SU-DHL-6 (cell line): ENCODE results near the gene PDCD1.

Source experiments
- CTCF ChIP-seq: fragments of 200-600 bp; sonication (generic); IDR thresholded peaks from one replicate; pipeline ENCODE4 v1.5.1; 2017; ENCODE audit warnings: antibody characterized with exemption, mild to moderate bottlenecking, low read length, moderate library complexity; ENCODE audit not compliant: insufficient read depth, poor library complexity, severe bottlenecking
- EZH2phosphoT487 ChIP-seq: fragments of 200-600 bp; sonication (generic), shearing (Covaris generic); conservative IDR thresholded peaks from 2 replicates; pipeline ENCODE4 v1.6.1; 2018; ENCODE audit warnings: mild to moderate bottlenecking, antibody characterized with exemption, low read length, moderate library complexity, mixed read lengths

DNA sequence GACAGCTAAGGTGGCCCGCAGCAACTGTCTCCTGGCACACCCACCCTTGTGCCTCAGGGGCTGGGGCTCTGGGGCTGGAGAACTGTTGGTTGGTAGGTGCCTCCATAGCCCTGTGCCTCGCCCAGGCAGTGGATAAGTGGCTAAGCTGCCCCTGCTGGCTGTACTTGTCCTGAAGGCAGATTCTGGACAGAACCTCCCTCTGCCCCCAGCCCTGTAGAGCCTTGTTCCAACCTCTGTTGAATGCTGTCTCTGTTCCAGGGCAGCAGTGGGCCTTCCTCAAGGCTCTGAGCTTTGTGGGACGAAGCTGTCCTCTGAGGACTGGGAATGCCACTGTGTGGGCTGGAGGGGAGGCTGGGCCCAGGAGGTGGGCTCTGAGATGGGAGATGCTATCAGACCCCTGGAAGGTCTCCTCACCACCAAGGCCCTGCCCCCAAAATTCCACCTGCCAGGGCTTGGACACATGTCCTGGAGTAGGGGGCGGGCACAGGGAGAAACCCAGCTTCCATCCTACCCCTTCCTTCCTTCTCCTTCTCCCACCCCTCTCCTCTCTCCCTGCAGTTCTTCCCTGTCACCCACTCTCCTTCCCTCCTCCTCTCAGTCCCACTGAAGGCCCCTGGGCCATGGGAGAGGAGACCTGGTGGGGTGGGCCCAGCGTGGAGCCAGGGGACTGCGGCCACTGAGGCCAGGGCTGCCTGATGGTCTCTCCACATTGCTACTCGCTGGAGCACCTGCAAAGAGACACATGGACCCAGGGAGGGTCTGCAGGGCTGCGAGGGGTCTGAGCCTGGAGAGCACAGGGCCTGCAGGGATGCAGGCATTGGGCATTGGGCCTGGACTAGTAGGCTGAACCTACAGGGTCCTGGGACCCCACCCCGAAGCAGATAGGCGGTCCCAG lies 1.7 kb upstream of the PDCD1 start:
- TF ChIP-seq CTCF (no peak), EZH2phosphoT487 (no peak)
